ENCODE measurements around the gene EIPR1.

DNA sequence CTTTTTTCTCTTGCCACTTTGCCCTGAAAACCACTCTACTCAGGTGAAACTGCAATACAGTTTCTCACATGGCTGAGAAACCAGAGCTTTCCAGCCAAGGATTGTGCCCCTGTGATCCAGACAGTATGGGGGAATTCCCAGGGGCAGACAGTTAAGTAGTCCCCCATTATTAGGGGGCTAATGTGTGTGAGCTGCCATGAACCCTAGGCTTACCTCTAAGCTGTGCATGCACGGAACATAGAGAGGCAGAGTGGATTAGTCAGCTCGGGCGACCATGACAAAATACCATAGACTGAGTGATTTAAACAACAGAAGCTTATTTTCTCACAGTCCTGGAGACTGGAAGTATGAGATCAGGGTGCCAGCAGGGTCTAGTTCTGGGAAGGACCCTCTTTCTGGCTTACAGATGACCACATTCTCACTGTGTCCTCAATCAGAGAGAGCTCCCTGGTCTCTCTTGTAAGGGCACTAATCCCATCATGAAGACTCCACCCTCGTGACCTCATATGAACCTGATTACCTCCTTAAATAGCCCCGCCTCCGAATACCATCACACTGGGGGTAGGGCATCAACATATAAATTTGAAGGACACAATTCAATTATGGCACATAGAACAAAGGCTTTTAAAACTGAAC, 215.1 kb downstream of the EIPR1 start:
- TF ChIP-seq, protein P1, sequence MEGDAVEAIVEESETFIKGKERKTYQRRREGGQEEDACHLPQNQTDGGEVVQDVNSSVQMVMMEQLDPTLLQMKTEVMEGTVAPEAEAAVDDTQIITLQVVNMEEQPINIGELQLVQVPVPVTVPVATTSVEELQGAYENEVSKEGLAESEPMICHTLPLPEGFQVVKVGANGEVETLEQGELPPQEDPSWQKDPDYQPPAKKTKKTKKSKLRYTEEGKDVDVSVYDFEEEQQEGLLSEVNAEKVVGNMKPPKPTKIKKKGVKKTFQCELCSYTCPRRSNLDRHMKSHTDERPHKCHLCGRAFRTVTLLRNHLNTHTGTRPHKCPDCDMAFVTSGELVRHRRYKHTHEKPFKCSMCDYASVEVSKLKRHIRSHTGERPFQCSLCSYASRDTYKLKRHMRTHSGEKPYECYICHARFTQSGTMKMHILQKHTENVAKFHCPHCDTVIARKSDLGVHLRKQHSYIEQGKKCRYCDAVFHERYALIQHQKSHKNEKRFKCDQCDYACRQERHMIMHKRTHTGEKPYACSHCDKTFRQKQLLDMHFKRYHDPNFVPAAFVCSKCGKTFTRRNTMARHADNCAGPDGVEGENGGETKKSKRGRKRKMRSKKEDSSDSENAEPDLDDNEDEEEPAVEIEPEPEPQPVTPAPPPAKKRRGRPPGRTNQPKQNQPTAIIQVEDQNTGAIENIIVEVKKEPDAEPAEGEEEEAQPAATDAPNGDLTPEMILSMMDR (IDR thresholded peaks at IDR 0.05; ENCODE audit: insufficient read depth, low read depth, low read length), result no peak
- no peak for TF ChIP-seq EZH2 (IDR thresholded peaks at IDR 0.05; ENCODE audit: insufficient read depth, low read length)
